ENCODE results near the gene PPFIA4.

- TF ChIP-seq CTCF (IDR thresholded peaks at IDR 0.05) (no peak), NR1H2 (CRISPR knock-in tag; IDR thresholded peaks at IDR 0.05) (no peak), ETV6 (CRISPR knock-in tag; IDR thresholded peaks at IDR 0.05) (no peak), SP1 (CRISPR knock-in tag; conservative IDR thresholded peaks at IDR 0.05) (no peak), ATF1 (CRISPR knock-in tag; IDR thresholded peaks at IDR 0.05) (no peak), ZNF232 (CRISPR knock-in tag; IDR thresholded peaks at IDR 0.05) (no peak)
- TF ChIP-seq, protein P1, sequence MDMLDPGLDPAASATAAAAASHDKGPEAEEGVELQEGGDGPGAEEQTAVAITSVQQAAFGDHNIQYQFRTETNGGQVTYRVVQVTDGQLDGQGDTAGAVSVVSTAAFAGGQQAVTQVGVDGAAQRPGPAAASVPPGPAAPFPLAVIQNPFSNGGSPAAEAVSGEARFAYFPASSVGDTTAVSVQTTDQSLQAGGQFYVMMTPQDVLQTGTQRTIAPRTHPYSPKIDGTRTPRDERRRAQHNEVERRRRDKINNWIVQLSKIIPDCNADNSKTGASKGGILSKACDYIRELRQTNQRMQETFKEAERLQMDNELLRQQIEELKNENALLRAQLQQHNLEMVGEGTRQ (CRISPR knock-in tag; IDR thresholded peaks at IDR 0.05) = no peak
- TF ChIP-seq, protein P2, sequence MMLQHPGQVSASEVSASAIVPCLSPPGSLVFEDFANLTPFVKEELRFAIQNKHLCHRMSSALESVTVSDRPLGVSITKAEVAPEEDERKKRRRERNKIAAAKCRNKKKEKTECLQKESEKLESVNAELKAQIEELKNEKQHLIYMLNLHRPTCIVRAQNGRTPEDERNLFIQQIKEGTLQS (CRISPR knock-in tag; conservative IDR thresholded peaks at IDR 0.05) = no peak
- TF ChIP-seq, protein P3, sequence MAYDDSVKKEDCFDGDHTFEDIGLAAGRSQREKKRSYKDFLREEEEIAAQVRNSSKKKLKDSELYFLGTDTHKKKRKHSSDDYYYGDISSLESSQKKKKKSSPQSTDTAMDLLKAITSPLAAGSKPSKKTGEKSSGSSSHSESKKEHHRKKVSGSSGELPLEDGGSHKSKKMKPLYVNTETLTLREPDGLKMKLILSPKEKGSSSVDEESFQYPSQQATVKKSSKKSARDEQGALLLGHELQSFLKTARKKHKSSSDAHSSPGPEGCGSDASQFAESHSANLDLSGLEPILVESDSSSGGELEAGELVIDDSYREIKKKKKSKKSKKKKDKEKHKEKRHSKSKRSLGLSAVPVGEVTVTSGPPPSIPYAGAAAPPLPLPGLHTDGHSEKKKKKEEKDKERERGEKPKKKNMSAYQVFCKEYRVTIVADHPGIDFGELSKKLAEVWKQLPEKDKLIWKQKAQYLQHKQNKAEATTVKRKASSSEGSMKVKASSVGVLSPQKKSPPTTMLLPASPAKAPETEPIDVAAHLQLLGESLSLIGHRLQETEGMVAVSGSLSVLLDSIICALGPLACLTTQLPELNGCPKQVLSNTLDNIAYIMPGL (CRISPR knock-in tag; IDR thresholded peaks at IDR 0.05) = no peak
- TF ChIP-seq, protein P4, sequence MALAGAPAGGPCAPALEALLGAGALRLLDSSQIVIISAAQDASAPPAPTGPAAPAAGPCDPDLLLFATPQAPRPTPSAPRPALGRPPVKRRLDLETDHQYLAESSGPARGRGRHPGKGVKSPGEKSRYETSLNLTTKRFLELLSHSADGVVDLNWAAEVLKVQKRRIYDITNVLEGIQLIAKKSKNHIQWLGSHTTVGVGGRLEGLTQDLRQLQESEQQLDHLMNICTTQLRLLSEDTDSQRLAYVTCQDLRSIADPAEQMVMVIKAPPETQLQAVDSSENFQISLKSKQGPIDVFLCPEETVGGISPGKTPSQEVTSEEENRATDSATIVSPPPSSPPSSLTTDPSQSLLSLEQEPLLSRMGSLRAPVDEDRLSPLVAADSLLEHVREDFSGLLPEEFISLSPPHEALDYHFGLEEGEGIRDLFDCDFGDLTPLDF (CRISPR knock-in tag; IDR thresholded peaks at IDR 0.05) = no peak
- TF ChIP-seq, protein P5, sequence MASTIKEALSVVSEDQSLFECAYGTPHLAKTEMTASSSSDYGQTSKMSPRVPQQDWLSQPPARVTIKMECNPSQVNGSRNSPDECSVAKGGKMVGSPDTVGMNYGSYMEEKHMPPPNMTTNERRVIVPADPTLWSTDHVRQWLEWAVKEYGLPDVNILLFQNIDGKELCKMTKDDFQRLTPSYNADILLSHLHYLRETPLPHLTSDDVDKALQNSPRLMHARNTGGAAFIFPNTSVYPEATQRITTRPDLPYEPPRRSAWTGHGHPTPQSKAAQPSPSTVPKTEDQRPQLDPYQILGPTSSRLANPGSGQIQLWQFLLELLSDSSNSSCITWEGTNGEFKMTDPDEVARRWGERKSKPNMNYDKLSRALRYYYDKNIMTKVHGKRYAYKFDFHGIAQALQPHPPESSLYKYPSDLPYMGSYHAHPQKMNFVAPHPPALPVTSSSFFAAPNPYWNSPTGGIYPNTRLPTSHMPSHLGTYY (CRISPR knock-in tag; IDR thresholded peaks at IDR 0.05) = no peak
These were observed 15.2 kb downstream of the PPFIA4 start for GRCh38 chr1:203041351-203041932.
